Bronchial epithelial cell (primary cell): ENCODE data around the gene CCDC85A. TPM values are rescaled to one million over a fixed set of nuclear protein-coding genes. Genes with fewer than 3 reads are reported as not detected.

Experiments
- DNase-seq: peaks from one replicate; pipeline ENCODE4 v3.0.0-alpha.2; 2010; ENCODE audit warnings: low read depth
- FAIRE-seq: peaks from 2 replicates; lab custom pipeline; 2011; peaks lifted over from hg19 to GRCh38; lab: Jason Lieb, UNC
- H3K27me3 ChIP-seq: 2 replicates; pipeline ENCODE4 v1.5.1; 2011; ENCODE audit warnings: low read length; ENCODE audit not compliant: control insufficient read depth, insufficient read depth
- H3K36me3 ChIP-seq: 2 replicates; pipeline ENCODE4 v1.5.1; 2011; ENCODE audit warnings: low read length; ENCODE audit not compliant: control insufficient read depth, insufficient read depth
- H3K4me3 ChIP-seq: 2 replicates; pipeline ENCODE4 v1.5.1; 2011; ENCODE audit warnings: mild to moderate bottlenecking, low read depth, low read length, control low read depth
- total RNA-seq: library from RNA; depleted of rRNA; stranded (reverse); fragments of >200 nt; gene quantifications from 2 replicates; pipeline ENCODE4 v1.2.1, GENCODE V29; 2014
- TF ChIP-seq, protein P1 (sequence below): IDR thresholded peaks from 2 replicates; pipeline ENCODE4 v1.5.1; 2011; ENCODE audit warnings: mild to moderate bottlenecking, moderate library complexity, low read length, control low read depth, inconsistent platforms; ENCODE audit not compliant: insufficient read depth, severe bottlenecking

CCDC85A gene
- total RNA-seq, 1 donor from 2014 or later, result not detected

DNA sequence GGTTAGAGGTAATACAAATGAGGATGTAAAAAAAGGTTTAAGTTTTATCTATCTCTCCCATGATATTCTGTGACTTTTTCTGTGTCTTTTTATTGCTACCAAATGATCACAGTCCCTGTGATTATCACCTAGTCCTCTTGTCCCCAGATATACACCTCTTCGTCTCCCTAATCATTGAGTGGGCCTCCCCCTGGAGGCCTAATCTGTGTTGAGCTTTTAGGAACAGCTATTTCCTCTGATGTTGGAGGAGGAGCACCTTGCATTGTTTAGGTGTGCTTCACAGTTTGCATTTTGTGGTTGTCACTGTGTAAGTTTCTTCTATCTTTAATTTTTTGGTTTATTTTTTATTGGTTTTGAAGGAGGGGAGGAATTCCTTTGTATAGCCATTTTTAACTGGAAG lies 33.3 kb downstream of the CCDC85A start:
- Histone ChIP-seq H3K4me3 (no peak overlapping the region), H3K36me3 (no peaks in the 10 kb centered on the region), H3K27me3 (no peaks in the 10 kb centered on the region)
- TF ChIP-seq, protein P1, sequence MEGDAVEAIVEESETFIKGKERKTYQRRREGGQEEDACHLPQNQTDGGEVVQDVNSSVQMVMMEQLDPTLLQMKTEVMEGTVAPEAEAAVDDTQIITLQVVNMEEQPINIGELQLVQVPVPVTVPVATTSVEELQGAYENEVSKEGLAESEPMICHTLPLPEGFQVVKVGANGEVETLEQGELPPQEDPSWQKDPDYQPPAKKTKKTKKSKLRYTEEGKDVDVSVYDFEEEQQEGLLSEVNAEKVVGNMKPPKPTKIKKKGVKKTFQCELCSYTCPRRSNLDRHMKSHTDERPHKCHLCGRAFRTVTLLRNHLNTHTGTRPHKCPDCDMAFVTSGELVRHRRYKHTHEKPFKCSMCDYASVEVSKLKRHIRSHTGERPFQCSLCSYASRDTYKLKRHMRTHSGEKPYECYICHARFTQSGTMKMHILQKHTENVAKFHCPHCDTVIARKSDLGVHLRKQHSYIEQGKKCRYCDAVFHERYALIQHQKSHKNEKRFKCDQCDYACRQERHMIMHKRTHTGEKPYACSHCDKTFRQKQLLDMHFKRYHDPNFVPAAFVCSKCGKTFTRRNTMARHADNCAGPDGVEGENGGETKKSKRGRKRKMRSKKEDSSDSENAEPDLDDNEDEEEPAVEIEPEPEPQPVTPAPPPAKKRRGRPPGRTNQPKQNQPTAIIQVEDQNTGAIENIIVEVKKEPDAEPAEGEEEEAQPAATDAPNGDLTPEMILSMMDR, result no peak
- no peak for DNase-seq
- FAIRE-seq, result no peak

DNA sequence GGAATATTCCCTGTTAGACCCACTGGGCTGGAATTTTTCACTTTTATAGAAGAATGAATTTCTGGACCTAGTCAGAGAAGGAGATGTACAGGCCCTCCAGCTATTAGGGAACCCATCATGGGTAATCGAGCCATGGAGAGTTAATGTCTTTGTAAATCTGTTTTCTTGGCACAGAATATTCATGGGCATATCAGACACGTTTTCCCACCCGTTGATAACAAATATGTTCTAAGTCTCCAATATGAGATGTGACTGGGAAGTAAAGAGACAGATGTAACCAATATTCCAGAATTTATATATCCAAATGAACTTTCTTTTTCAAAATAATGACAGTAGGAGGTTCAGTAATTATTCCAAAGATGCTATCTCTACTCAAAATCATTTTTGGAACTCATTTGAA lies 38.7 kb downstream of the CCDC85A start:
- Histone ChIP-seq H3K27me3 (no peaks in the 10 kb centered on the region), H3K36me3 (no peaks in the 10 kb centered on the region), H3K4me3 (no peak overlapping the region)
- DNase-seq, result no peak
- FAIRE-seq, result no peak
- TF ChIP-seq, protein P1, result no peak

- FAIRE-seq (no peak), DNase-seq (no peak)
- TF ChIP-seq, protein P1, result no peak
- Histone ChIP-seq H3K36me3 (no peaks in the 10 kb centered on the region), H3K27me3 (no peaks in the 10 kb centered on the region), H3K4me3 (no peak overlapping the region)
These were observed 40.5 kb downstream of the CCDC85A start for GRCh38 chr2:56224316-56224715.

DNA sequence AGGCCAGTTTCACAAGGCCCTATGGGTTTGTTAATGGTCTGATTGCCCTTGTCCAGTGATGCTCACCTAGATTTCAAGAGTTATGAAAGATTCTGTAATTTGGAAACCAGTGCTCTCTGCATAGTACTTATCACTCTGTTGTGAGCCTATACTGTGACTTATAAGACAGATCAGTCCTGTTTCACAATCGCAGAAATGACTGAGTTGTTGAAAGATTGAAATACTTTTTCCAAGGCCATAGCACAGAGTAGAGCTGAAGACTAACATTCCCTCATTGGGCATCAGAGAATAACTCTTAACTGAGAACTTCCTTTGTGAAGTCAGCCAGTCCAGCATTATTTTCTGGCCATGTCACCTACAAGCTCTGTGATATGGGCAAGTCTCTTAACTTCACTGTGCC lies 44.0 kb downstream of the CCDC85A start:
- H3K27me3 ChIP-seq, result no peaks in the 10 kb centered on the region
- DNase-seq (no peak), FAIRE-seq (peak; percentile 52)
- no peaks in the 10 kb centered on the region for H3K36me3 ChIP-seq
- TF ChIP-seq, protein P1, result no peak
- no peak overlapping the region for H3K4me3 ChIP-seq

GRCh38 chr2:56229397-56230060 lies 45.7 kb downstream of the CCDC85A start:
- TF ChIP-seq, protein P1, result no peak
- FAIRE-seq (no peak), DNase-seq (peak; percentile 24)
- Histone ChIP-seq H3K27me3 (no peaks in the 10 kb centered on the region), H3K4me3 (no peak overlapping the region), H3K36me3 (no peaks in the 10 kb centered on the region)

GRCh38 chr2:56230156-56230555 lies 46.4 kb downstream of the CCDC85A start:
- no peaks in the 10 kb centered on the region for H3K36me3 ChIP-seq
- DNase-seq, result peak; percentile 37
- H3K27me3 ChIP-seq, result no peaks in the 10 kb centered on the region
- no peak overlapping the region for H3K4me3 ChIP-seq
- FAIRE-seq, result no peak
- TF ChIP-seq, protein P1, result no peak
